Liver (tissue), 3 donors: ENCODE measurements around the gene CHRM2.

Source experiments
- ATF3 ChIP-seq: IDR thresholded peaks from 2 replicates; pipeline ENCODE4 v1.6.1; 2016; ENCODE audit warnings: antibody characterized with exemption
- CTCF ChIP-seq: fragments of 150-350 bp; IDR thresholded peaks from 2 replicates; pipeline ENCODE4 v1.5.1; 2017; ENCODE audit warnings: improper control_type of control experiment, low read depth, low read length; ENCODE audit not compliant: missing input control
- EGR1 ChIP-seq, 2 donors: IDR thresholded peaks; 2 replicates each; pipeline ENCODE4 v1.6.1; 2016 to 2018; ENCODE audit warnings: antibody characterized with exemption in 2 of 2, low read depth in 2 of 2
- FOXA2 ChIP-seq: IDR thresholded peaks from 2 replicates; pipeline ENCODE4 v1.6.1; 2016; ENCODE audit warnings: antibody characterized with exemption
- GABPA ChIP-seq, 2 donors: IDR thresholded peaks in 1 of 2; conservative IDR thresholded peaks in 1 of 2; 2 replicates each; pipeline ENCODE4 v1.6.1; 2016; ENCODE audit warnings: antibody characterized with exemption in 2 of 2, mild to moderate bottlenecking in 1 of 2, moderate library complexity in 1 of 2
- JUND ChIP-seq, 2 donors: IDR thresholded peaks; 2 replicates each; pipeline ENCODE4 v1.6.1; 2016; ENCODE audit warnings: antibody characterized with exemption in 2 of 2
- MAX ChIP-seq: IDR thresholded peaks from 2 replicates; pipeline ENCODE4 v1.6.1; 2016; ENCODE audit warnings: antibody characterized with exemption
- RAD21 ChIP-seq, 2 donors: IDR thresholded peaks; 2 replicates each; pipeline ENCODE4 v1.6.1; 2016; ENCODE audit warnings: antibody characterized with exemption in 2 of 2, mild to moderate bottlenecking in 2 of 2
- SP1 ChIP-seq: IDR thresholded peaks from 2 replicates; pipeline ENCODE4 v1.6.1; 2018; ENCODE audit warnings: antibody characterized with exemption, mild to moderate bottlenecking
- TAF1 ChIP-seq: conservative IDR thresholded peaks from 2 replicates; pipeline ENCODE4 v1.6.1; 2016; ENCODE audit warnings: antibody characterized with exemption, mild to moderate bottlenecking
- YY1 ChIP-seq: IDR thresholded peaks from 2 replicates; pipeline ENCODE4 v1.6.1; 2016; ENCODE audit warnings: antibody characterized with exemption, mild to moderate bottlenecking
- donor health status: healthy.
- donor health status: healthy.

- TF ChIP-seq CTCF: no peak
- no peak for TF ChIP-seq RAD21 (IDR thresholded peaks at IDR 0.05)
- TF ChIP-seq MAX: no peak
- no peak for TF ChIP-seq EGR1 (IDR thresholded peaks at IDR 0.05; ENCODE audit: low read depth in 2 of 2)
- TF ChIP-seq SP1: no peak
- TF ChIP-seq ATF3: no peak
- no peak for TF ChIP-seq FOXA2
- no peak for TF ChIP-seq JUND (IDR thresholded peaks at IDR 0.05)
- TF ChIP-seq YY1: no peak
- TF ChIP-seq TAF1: no peak
- TF ChIP-seq GABPA (IDR thresholded peaks at IDR 0.05 in 1 of 2, conservative IDR thresholded peaks at IDR 0.05 in 1 of 2): no peak
Measured at GRCh38 chr7:136865777-136866176, 2.7 kb upstream of the CHRM2 start.
